Fibroblast of lung (primary cell): Measurements from ENCODE around the gene CHST13.

Experiments used
- CTCF ChIP-seq, 2 donors: IDR thresholded peaks in 1 of 2; conservative IDR thresholded peaks in 1 of 2; 1 replicate in 1 of 2; 2 replicates in 1 of 2; pipeline ENCODE4 v1.5.1; 2011 to 2012; ENCODE audit warnings: low read length in 2 of 2, control low read depth in 1 of 2, inconsistent platforms in 1 of 2, low read depth in 1 of 2, mild to moderate bottlenecking in 1 of 2
- EZH2 ChIP-seq: IDR thresholded peaks from 2 replicates; pipeline ENCODE4 v1.5.1; 2012; ENCODE audit warnings: low read length, control low read depth, mild to moderate bottlenecking; ENCODE audit errors: missing control alignments

- TF ChIP-seq CTCF (conservative IDR thresholded peaks at IDR 0.05 in 1 of 2, IDR thresholded peaks at IDR 0.05 in 1 of 2; ENCODE audit: low read depth in 1 of 2, low read length in 2 of 2) (no peak), EZH2 (no peak)
Observed at GRCh38 chr3:126582311-126582710, 58.4 kb downstream of the CHST13 start.
